Hematopoietic multipotent progenitor cell treated with erythropoietin and hydrocortisone succinate and interleukin-3 and kit ligand, for 4 days (in vitro differentiated cells): ENCODE data around the gene PKD1.

ENCODE experiments used
- DNase-seq: peaks from one replicate; pipeline ENCODE4 v3.0.0-alpha.2; 2015

PKD1 gene

GRCh38 chr16:2167068-2167638 is 31.5 kb upstream of the PKD1 start:
- DNase-seq, result no peak

DNA sequence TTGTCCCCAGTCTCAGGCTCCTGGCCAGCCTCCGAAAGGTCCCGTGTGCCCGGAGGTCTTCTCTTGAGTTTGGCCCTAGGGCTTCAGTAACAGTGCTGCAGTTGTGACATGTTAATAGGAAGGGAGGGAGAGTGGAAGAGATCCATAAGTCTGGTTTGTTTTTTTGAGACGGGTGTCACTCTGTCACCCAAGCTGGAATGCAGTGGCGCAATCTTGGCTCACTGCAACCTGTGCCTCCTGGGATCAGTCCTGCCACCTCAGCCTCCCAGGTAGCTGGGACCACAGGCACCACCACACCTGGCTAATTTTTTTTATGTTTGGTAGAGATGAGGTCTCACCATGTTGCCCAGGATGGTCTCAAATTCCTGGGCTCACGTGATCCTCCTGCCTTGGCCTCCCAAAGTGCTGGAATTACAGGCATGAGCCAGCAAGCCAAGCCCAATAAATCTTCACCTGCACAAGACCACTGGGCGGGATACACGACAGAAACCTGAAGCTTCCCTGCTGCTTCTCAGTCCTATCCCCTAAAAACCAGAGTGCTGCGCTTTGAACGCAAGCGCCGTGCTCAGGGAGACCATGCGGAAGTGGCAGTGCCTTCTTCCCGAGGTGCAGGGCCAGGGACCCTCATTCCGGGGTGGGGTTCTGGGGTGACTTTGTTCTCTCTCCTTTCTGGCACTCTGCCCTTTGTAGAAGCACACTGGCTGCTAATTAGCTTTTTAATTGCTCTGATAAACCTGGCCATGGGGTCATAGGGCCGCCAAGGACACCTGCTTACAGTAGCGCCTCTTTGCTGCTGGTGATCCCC is 30.8 kb upstream of the PKD1 start:
- DNase-seq, result no peak

DNA sequence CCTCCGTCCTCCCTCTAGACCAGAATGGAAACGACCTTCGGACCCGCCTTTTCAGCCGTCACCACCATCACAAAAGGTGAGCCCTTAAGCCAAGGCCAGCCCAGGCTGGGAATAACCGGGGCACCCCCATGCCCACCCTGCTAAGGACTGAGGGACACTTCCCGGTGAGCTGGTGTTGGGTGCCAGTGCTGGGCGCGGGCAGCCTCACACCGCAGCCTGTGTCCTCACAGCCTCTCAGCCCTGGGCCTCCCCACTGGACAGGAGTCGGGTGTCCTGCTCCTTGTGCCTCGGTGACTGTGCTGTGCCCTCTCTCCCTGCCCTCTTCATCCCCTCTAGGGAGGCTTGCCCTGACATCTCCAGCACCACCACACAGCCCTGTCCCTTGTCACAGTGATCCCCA is 30.2 kb upstream of the PKD1 start:
- DNase-seq, result no peak

GRCh38 chr16:2163211-2163881 is 27.6 kb upstream of the PKD1 start:
- no peak for DNase-seq

DNA sequence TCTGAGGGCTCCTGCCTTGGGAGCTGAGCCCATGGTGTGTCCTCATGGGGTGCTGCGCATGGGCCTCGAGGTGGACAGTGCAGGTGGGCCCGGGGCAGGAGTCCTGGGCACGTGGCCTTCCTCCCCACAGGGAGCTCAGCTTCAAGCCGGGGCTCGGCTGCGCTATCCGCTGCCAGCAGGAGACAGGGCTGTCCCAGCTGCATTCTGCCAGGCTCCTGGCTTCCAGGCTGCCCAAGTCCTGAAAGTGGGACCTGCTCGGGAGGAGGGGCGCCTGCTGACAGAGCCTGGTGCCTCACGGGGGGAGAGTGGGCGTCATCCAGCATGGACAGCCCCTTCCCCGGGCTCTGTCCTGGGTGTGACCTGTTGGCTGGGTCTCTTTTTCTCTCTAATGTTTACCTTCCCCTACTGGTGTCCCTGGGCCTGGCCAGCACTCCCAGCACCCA is 27.0 kb upstream of the PKD1 start:
- DNase-seq, result no peak

- DNase-seq, result no peak
Observed at GRCh38 chr16:2161911-2162310, 26.2 kb upstream of the PKD1 start.

DNA sequence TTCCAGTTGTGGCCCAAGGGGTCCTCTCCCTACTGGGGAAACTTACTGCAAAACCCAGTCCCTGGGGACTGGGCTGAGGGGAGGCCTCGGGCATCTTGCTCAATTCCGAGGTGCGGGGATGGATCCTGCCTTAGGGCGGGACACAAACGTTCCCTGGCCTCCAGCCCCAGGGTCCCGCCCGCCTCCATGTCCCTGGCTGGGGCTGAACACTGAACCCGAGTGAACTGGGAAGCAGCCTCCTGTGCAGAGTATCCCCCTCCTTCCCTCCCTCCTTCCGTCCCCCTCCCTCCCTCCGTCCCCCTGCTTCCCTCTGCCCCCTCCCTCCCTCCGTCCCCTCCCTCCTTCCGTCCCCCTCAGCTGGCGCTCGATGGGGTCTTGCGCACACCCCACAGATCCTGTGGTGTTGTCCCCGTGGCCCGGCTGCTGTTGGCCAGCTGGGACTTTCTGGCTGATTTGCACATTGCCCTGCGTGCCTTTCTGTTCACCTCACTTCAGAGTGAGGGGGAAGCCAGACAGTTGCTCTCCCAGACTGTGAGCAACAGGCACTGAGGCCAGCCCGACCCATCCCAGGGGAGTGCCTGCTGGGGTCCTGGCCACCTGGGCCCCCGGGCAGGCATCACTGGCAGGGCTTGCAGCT is 25.3 kb upstream of the PKD1 start:
- no peak for DNase-seq

GRCh38 chr16:2159175-2159838 is 23.6 kb upstream of the PKD1 start:
- no peak for DNase-seq

GRCh38 chr16:2158262-2158638 is 22.6 kb upstream of the PKD1 start:
- no peak for DNase-seq

- DNase-seq, result no peak
Observed at GRCh38 chr16:2157480-2158261, 22.0 kb upstream of the PKD1 start.

- no peak for DNase-seq
Observed at GRCh38 chr16:2156849-2157224, 21.1 kb upstream of the PKD1 start.

DNA sequence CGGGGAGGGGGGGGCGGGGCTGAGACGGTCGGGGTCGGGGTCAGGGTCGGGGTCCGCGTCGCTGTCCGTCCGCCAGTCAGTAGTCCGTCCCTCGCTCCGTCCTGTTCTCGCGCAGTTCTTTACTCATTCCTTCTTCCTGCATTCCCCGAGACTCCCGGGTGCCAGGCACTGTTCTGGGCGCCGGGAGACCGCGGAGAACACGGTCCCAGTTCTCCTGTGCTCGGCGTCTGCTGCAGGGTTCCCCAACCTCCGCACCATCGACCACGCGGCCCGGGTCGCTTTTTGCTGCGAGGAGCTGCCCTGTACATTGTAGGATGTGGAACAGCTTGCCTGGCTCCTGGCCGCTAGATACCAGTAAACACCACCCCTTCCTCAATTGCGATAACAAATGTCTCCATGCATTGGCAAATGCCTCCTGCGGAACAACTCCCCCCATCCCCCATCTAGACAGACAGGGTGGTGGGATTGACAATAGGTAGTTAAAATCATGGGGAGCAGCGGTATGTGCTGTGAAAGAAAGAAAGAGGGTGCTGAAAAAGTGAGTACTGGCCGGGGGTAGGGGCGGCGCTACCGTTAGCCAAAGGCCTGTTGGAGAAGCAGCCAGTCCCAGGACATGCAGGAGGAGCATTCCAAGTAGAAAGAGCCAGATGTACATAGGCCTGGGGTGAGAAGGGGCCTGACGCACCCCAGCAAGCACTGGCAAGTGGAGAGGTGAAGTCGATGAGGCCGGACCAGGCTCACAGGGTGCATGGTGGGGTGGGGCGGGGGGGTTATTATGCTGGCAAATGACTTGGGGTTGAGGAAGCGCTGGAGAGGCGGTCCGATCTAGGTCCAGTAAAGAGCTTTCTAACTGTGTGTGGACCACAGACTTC is 20.5 kb upstream of the PKD1 start:
- peak; percentile 70 for DNase-seq

DNA sequence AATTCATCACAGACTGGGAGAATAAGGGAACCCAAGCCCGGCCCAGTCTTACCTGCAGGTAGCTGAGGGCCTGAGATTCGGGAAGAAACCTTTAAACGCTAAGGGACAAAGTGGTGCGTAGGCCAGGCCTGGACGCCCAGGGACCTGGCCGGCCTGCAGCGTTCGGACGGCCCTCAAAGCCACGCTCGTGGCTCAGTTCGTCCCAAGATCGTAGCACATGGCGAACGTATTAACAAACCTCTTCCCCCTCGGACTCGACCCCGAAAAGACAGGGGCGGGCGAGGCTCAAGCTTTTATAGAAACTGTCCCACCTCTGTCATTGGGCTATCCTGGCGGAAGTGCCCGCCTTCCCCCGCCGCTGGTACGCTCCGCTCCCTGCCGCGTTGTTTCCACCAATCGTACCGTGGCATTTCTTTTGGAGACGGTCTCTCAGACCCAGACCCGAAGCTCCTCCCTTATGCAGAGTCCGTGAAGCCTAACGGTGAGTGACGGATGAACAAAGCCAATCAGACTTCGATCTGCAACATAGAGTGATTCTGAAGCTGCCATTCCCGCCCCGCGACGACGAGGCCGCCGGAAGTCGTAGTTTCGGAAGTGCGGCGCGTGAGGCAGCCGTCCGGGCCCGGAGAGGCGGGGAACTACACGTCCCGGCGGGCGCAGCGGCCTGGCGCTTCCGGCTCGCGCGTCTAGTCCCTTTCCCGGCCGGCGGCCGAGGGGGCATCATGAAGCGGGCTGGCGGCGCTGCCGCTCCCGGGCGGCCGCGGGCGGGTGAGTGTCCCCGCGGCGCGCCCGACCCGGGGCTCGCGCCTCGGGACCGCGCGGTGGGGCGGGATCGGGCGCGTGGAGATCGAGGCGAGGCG is 19.6 kb upstream of the PKD1 start, which contains the start of gene TRAF7:
TRAF7 (plus strand) TSS at position 692 of the 860 bp plus-strand sequence. CDS start 8,139 bp downstream, outside the sequence.
- peak; percentile 100 for DNase-seq

- DNase-seq, result peak; percentile 45
Observed at GRCh38 chr16:2154533-2155090, 18.9 kb upstream of the PKD1 start.

DNA sequence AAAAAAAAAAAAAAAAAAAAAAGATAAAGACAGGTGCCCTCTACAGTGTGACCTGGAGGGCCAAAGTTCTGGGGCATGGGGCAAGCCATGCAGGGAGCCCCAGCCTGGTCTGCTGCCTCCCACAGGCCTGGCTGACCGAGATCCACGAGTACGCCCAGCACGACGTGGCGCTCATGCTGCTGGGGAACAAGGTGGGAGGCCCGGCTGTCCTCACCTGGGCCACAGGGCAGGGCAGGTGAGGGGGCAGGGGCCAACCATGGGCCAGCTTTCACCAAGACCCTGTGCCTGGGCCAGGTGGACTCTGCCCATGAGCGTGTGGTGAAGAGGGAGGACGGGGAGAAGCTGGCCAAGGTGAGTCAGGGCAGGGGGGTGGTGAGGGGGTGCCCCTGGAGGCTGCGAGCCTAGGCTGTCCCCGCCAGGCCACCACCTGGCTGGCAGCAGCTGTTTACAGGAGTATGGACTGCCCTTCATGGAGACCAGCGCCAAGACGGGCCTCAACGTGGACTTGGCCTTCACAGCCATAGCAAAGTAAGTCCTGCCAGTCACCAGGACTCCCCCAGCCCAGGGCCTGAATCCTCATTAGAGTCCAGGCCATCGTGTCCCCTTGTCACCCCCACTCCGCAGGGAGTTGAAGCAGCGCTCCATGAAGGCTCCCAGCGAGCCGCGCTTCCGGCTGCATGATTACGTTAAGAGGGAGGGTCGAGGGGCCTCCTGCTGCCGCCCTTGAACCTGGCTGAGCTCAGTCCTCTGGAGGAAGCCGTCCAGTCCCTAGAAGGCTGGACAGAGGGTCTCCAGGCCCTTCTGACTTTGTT is 17.2 kb upstream of the PKD1 start:
- peak; percentile 53 for DNase-seq

GRCh38 chr16:2151188-2152091 is 15.7 kb upstream of the PKD1 start:
- DNase-seq, result peak; percentile 42

- peak; percentile 69 for DNase-seq
Observed at GRCh38 chr16:2150418-2151187, 14.9 kb upstream of the PKD1 start.
